ENCODE results near the gene RIN1. TPM values are rescaled to one million over a fixed set of nuclear protein-coding genes. Genes with fewer than 3 reads are reported as not detected.

Gene RIN1, protein sequence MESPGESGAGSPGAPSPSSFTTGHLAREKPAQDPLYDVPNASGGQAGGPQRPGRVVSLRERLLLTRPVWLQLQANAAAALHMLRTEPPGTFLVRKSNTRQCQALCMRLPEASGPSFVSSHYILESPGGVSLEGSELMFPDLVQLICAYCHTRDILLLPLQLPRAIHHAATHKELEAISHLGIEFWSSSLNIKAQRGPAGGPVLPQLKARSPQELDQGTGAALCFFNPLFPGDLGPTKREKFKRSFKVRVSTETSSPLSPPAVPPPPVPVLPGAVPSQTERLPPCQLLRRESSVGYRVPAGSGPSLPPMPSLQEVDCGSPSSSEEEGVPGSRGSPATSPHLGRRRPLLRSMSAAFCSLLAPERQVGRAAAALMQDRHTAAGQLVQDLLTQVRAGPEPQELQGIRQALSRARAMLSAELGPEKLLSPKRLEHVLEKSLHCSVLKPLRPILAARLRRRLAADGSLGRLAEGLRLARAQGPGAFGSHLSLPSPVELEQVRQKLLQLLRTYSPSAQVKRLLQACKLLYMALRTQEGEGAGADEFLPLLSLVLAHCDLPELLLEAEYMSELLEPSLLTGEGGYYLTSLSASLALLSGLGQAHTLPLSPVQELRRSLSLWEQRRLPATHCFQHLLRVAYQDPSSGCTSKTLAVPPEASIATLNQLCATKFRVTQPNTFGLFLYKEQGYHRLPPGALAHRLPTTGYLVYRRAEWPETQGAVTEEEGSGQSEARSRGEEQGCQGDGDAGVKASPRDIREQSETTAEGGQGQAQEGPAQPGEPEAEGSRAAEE
- total RNA-seq: 58.8 and 68.3 TPM in 2 replicates

DNA sequence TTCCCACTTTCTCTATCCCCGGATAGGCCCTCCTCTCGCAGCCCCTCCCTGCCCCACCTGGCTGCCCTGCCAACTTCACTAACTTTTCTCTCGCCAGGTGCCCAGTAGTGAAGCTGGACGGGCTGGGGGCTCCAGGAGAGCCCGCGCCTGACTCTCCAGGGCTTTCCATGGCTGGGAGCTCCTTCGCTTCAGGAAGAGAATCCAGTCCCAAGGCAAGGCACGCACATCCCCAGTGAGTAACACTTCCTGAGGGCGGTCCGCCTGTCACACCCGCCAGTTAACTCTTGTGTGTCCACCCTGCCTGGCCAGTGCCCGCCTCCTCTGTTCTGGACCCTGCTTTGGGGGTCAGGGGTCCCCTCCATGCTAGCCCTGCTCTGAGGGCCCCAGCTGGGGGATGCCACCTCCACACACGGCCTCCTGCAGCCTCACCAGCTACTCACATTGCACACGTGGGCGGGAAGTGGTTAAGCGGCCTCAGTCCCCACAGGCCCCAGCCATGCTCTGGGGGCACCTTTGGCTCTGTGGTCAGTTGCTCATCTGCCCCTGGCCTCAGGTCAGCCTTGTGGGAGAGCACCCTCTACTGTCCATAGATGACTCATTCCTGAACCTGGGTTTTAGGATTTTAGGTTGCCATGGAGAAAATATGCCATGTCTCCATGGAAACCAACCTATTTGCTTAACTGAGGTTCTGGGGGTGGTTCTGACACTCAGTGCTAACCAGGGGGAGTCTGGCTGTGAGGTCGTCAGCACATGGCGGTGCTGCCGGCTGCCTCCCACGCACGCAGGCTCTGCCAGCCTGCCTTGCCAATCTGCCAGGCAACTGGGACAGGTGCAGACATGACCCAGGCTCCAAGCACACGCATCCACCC lies at the start of gene RIN1:
TSS of gene RIN1 (minus strand) at position 201 of the 869 bp plus-strand sequence. CDS start at position 169, 32 bp downstream.

DNA sequence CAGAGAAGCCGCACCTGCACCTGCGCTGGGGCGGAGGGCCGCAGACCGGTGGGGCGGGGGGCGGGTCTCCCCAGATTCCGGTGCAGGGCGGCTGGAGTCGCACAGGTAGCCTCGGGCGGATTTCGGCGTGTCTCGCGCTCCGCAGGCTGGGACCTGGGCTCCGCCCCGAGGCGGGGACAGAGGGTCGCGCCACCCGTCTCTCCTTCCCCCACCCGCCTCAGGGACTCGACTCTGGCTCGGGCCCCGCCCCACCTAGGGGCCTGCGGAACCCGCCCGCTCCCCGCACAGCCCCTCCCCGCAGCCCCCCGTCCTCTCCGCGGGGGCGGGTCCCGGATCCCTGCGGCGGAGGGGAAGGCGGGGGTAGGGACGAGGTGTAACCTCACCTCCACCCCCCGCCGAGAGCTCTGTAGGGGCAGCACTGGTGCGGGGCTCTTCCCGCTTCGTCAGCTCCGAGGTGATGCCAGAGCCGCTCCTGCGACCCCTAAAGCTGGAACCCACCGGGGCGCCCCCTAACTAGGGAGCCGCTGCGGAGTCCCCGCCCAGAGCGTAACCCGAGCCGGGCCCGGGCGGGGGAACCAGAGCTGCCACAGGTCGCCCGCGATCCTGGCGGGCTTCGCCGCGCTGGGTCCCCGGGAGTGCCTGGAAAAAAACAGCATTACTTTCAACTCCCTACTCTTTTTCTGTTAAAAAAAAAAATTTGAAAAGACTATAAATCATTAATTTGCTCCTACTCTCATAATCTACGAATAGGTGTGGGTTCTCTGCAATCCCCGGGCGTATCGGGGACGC lies 35.6 kb upstream of the RIN1 start, which contains the start of gene SLC29A2:
TSS of gene SLC29A2 (minus strand) at position 134 of the 789 bp plus-strand sequence. CDS start 169 bp downstream, outside the sequence.

DNA sequence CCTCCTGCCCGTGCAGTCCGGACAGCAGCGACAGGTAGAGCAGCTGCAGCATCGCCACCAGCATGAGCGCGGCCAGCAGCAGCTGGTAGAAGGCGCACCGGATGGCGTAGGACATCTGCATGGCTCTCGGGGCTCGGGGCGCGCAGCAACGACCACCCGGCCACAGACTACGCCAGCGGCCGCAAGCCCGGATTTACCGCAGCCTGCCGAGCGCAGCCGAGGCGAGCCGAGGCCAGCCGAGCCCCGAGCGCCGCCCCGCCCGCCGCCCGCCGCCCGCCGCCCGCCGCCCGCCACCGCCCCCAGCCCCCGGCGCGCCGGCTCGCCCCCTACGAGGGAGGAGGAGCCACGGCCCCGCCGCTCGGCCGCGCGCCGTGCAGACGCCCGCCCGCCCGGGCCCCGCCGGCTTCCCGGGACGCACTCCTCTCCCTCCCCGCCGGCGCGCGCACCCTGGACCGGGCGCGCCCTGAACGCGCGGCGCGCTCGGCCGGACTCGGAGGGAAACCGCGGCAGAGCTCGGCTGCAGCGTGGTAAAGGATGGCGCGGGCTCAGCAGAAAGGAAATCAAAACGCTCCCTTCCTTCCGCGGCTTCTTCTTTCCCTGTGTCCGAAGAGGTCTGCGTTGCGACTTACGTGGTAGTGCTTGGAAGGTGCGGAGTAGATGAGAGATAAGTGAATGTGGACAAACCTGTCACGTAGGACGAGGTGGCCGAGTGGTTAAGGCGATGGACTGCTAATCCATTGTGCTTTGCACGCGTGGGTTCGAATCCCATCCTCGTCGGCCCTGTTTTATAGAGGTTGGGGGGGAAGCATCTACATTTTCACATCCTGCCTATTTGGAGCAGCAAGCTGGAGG lies 11.4 kb upstream of the RIN1 start, which contains the start of gene B4GAT1:
TSS of gene B4GAT1 (minus strand) at position 205 of the 852 bp plus-strand sequence. CDS start at position 121, 84 bp downstream.

DNA sequence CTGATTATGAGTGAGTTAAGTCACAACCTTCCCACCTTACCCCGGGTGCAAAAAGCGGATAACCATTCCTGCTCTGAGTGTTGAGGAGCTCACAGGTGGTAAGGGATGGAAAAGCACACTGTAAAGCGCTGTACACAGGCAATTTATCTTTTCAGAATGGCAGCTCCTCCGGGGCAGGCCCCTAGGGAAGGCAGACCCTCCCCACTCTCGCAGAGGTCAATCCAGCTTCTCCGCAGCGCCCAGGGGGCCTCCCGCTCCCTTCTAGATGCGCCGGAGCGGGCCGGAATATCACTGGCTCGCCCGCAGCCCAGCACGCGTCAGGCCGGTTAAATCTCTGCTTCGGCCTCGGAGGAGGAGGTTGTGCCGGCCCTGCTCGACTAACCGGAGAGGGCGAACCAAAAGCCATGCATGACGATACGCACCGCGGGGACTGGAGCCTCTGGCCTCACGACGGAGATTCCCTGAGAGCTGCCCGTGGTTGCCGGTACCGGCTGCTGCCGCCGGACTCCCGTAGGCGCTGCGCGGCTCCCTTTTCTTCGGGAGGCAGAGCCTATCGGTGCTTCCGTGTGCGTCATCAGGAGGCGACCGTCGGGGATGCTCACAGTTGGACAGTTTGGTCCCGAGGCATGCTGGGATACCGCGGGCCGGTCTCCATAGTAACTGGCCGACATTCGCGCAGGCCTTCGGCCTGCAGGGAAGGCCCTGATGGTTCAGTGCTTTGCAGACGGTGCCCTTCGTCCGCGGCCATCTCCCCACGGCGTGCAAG lies 8.5 kb upstream of the RIN1 start, which contains the start of gene BRMS1:
TSS of gene BRMS1 (minus strand) at position 555 of the 766 bp plus-strand sequence. CDS start 2,870 bp downstream, outside the sequence.

DNA sequence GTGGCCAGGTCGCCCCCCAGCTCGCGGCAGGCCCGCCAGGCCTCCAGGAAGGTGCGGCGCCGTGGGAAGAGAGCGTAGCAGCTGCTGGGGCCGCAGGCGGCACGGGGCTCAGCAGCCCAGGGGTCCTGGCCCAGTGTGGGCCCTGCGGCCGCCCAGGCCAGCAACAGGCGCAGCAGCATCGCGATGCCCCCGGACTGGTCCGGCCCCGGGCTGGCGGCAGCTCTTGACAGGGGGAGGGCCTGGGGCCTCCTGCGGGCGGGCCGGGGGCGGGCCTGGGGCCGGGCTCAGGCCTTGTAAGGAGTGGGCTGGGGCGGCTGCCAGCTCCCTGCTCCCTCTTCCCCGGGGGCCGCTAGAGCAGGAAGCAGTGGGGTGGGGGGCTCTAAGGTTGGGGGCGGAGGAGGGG lies 19.4 kb downstream of the RIN1 start, which contains the start of gene CD248:
TSS of gene CD248 (minus strand) at position 196 of the 403 bp plus-strand sequence. CDS start at position 179, 17 bp downstream.

DNA sequence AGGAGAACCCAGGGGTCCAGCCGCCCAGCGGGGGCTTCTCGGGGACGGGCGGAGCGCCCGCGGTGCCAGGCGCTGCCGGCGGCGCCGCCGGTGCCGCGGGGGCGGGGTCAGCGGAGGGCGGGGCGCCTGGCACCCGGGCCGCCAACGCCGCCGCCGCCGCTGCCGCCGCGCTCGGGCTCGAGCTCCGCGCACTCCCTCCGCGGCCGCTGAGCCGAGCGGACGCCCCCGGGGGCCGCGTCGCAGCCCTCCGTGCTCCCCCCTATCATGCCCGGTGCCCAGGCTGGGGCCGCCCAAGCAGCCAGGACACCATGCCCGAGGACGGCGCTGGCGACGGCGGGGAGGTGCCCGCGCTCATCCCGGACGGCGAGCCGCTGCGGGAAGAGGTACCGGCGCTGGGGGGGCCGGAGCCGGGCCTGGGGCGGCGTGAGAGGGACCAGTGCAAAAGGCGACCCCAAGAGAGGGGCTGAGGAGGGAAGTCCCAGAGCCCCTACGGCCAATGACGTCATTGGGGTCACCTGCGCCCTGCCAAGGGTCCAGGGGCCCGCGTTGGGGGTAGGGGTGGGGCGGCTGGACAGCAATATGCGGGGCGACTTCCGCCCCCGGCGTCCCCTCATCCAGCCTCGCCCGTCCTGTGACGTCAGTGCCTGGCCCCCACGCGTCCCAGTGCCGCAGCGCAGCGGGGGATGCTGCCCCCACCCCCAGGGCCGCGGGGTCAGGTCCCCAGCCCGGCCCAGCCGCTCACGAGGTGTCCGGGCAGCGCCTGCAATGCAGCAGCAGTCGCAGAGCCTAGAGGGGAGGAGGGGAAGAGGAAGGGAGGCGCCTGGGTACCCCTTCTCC lies 44.3 kb downstream of the RIN1 start, which contains the start of gene TMEM151A:
TSS of gene TMEM151A (plus strand) at position 189 of the 837 bp plus-strand sequence. CDS start at position 309, 120 bp downstream.

DNA sequence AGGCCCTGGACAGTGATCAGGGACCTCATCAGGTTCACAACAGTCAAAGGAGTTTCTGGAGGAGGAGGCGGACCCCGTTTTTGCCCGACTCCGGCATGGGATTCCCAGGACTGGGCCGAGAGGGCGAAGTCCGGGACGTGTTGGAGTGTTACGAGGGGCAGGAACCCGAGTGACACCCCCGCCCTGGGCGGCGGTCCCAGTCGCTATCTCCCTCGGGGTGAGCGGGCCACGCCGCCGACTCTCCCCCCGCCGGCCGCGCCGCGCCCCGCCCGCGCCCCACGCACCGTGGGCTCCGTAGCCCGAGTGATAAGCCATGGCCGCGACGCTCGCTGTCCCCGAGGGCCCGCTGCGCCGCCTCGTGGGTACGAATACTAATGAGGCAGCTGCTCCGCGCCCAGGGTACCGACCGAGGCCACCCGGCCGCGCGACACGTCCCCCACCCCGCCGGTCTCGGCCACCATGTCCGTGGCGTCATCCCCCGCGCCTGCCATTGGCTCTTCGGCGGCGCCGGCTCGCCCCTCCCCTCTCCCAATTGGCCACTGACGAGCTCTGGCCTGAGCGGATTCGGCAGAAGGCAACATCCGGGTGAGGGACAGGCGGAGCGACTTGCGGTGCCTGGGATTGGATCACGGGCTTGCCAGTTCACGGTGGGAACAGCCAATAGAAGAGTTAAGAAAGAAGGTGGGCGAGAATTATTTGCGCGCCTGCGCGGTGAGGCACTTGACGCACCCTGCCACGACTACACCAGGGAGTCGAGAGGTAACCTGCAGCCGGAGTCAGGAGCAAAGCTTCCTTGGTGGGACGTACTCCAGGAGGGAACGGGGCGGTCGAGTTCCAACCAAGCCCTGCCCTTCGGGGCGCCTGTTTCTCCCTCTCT lies 47.3 kb downstream of the RIN1 start, which contains the start of gene YIF1A:
TSS of gene YIF1A (minus strand) at position 473 of the 877 bp plus-strand sequence. CDS start at position 315, 158 bp downstream.

Other genes starting within 250 kb of the RIN1 start
- 13.0 and 16.3 TPM in 2 replicates for gene KLC2, start 78.7 kb downstream of the RIN1 start, total RNA-seq
- gene RAB1B, start 67.8 kb downstream of the RIN1 start, total RNA-seq: 165 and 169 TPM in 2 replicates
- gene CNIH2, start 58.3 kb downstream of the RIN1 start, total RNA-seq: 0.29 TPM in 1 of 2 replicates, not detected in the other
- 239 and 330 TPM in 2 replicates for gene YIF1A, start 47.3 kb downstream of the RIN1 start, total RNA-seq
- gene TMEM151A, start 44.5 kb downstream of the RIN1 start, total RNA-seq: not detected in 2 replicates
- gene CD248, start 19.4 kb downstream of the RIN1 start, total RNA-seq: 93.4 and 98.0 TPM in 2 replicates
- 64.0 and 74.1 TPM in 2 replicates for gene BRMS1, start 8.7 kb upstream of the RIN1 start, total RNA-seq
- 45.0 and 50.2 TPM in 2 replicates for gene B4GAT1, start 11.2 kb upstream of the RIN1 start, total RNA-seq
- gene SLC29A2, start 35.3 kb upstream of the RIN1 start, total RNA-seq: 0.71 and 1.2 TPM in 2 replicates
- not detected in 2 replicates for gene NPAS4, start 84.6 kb upstream of the RIN1 start, total RNA-seq
- gene MRPL11, start 102.4 kb upstream of the RIN1 start, total RNA-seq: 63.1 and 66.9 TPM in 2 replicates
- gene PELI3, start 130.5 kb upstream of the RIN1 start, total RNA-seq: 5.3 and 6.3 TPM in 2 replicates
- 60.1 and 79.0 TPM in 2 replicates for gene DPP3, start 144.0 kb upstream of the RIN1 start, total RNA-seq
- 30.8 and 39.8 TPM in 2 replicates for gene BBS1, start 174.2 kb upstream of the RIN1 start, total RNA-seq
- 23.9 and 28.5 TPM in 2 replicates for gene ZDHHC24, start 209.6 kb upstream of the RIN1 start, total RNA-seq
- gene ACTN3, start 210.5 kb upstream of the RIN1 start, total RNA-seq: under 0.01 and 0.18 TPM in 2 replicates
- gene CTSF, start 232.2 kb upstream of the RIN1 start, total RNA-seq: 9.5 and 14.5 TPM in 2 replicates